Nasal cavity respiratory epithelium epithelial cell of viscerocranial mucosa (primary cell): Measurements from ENCODE around the gene FMO2. TPM values are rescaled to one million over a fixed set of nuclear protein-coding genes. Genes with fewer than 3 reads are reported as not detected.

Source experiments
- total RNA-seq: library from RNA; depleted of rRNA; stranded (reverse); fragments of >200 nt; gene quantifications from 2 replicates; pipeline ENCODE4 v1.2.3, GENCODE V29; 2014

FMO2 gene, protein sequence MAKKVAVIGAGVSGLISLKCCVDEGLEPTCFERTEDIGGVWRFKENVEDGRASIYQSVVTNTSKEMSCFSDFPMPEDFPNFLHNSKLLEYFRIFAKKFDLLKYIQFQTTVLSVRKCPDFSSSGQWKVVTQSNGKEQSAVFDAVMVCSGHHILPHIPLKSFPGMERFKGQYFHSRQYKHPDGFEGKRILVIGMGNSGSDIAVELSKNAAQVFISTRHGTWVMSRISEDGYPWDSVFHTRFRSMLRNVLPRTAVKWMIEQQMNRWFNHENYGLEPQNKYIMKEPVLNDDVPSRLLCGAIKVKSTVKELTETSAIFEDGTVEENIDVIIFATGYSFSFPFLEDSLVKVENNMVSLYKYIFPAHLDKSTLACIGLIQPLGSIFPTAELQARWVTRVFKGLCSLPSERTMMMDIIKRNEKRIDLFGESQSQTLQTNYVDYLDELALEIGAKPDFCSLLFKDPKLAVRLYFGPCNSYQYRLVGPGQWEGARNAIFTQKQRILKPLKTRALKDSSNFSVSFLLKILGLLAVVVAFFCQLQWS
- total RNA-seq: under 0.01 and 0.07 TPM in 2 replicates

DNA sequence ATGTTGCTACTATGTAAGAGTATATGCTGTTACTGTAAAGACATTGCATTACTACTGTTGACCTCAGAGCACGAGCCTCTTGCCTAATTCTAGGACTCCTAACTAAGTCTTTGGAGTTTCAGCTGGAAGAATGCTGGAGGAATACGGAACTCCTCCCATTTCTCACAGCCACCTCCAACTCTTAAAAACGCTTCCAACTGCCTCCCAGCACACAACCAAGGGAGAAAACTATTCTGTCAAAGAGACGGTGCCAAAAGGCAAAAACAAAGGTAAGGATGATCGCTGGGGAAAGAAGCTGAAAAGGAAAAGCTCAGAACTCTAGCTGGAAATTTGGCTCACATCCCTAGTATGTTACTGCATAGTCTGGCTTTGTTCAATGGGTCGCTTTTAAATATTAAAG, at the start of gene FMO2:
Gene FMO2 (plus strand): TSS at position 210 of the 400 bp plus-strand sequence. CDS start 414 bp downstream, outside the sequence.

DNA sequence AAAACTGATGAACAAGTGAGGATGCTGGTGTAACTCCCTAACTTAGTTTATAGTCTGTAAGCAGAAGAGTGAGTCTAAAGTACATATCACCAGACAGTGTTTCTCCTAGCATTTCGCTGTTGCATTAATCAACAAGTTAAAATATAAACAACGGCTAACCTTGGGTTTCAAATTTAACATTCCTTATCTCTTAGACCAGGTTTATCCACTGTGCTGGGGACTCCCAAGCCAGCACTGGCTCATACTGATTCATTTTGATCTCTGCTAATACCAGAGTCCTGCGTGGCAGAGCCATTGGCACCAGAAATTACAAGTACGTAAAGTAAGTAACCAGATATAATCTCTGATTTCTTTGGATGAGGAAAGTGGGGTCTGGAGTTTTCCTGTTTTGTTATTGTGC, 63.2 kb downstream of the FMO2 start, which contains the start of gene FMO1:
Gene FMO1 (plus strand): TSS at position 193 of the 400 bp plus-strand sequence. CDS start 9,594 bp downstream, outside the sequence.

Other genes starting within 250 kb of the FMO2 start
- not detected in 2 replicates for gene MROH9, start 249.8 kb upstream of the FMO2 start, total RNA-seq
- 0.50 TPM in 1 of 2 replicates, not detected in the other for gene FMO3, start 94.4 kb upstream of the FMO2 start, total RNA-seq
- not detected in 2 replicates for gene FMO1, start 63.2 kb downstream of the FMO2 start, total RNA-seq
- gene FMO4, start 128.9 kb downstream of the FMO2 start, total RNA-seq: 0.68 and 3.3 TPM in 2 replicates